ENCODE results near the gene SIRPA. TPM values are rescaled to one million over a fixed set of nuclear protein-coding genes. Genes with fewer than 3 reads are reported as not detected.

Gene SIRPA
- total and polyA plus RNA-seq, 2 donors (not counting 1 experiment from before 2014, with no cell fraction given): 25.1 to 26.6 TPM

DNA sequence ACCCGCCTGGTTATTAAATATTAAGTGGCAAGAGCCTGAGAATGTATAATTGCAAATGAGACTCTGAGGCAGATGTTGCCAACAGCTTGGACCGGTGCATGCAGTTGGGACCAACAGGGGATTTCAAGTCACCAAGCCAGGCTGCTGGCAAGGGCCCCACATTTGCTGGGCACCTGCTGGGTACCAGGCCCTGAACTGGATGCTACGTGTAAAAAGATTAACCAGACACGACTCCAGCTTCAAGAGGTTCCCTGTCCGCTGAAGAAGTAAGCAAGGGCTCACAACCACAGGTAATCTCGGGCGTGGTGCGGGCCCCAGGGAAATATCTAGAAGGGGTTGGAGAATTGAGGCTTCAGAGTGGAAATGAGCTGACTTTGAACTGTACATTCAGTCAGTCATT is 13.2 kb upstream of the SIRPA start:
- Histone ChIP-seq H3K4me1 (ENCODE audit: control insufficient read depth, extremely low read depth, insufficient read depth, low read length) (no peaks in the 10 kb centered on the region), H3K79me2 (ENCODE audit: control insufficient read depth, insufficient read depth, low read length) (no peaks in the 10 kb centered on the region), H3K4me2 (ENCODE audit: extremely low read depth, insufficient read depth, low read length) (no peak overlapping the region), H3K9ac (ENCODE audit: insufficient read depth, low read length) (no peak overlapping the region), H3K9me3 (ENCODE audit: control insufficient read depth, insufficient read depth, low read depth, low read length) (no peaks in the 10 kb centered on the region), H3K36me3 (ENCODE audit: control insufficient read depth, insufficient read depth, low read length) (no peaks in the 10 kb centered on the region), H3K4me3 (replicated peaks in 1 of 4; ENCODE audit: control extremely low read depth in 1 of 4, insufficient read depth in 1 of 4, low read depth in 3 of 4, low read length in 4 of 4) (no peak overlapping the region), H4K20me1 (ENCODE audit: control insufficient read depth, extremely low read depth, insufficient read depth, low read length) (no peaks in the 10 kb centered on the region), H2AFZ (ENCODE audit: low read length) (no peak overlapping the region), H3K27ac (ENCODE audit: insufficient read depth, low read length) (no peak overlapping the region), H3K27me3 (ENCODE audit: control insufficient read depth, insufficient read depth, low read length) (peaks cover 21% of the 10 kb centered on the region)
- TF ChIP-seq, protein P1, sequence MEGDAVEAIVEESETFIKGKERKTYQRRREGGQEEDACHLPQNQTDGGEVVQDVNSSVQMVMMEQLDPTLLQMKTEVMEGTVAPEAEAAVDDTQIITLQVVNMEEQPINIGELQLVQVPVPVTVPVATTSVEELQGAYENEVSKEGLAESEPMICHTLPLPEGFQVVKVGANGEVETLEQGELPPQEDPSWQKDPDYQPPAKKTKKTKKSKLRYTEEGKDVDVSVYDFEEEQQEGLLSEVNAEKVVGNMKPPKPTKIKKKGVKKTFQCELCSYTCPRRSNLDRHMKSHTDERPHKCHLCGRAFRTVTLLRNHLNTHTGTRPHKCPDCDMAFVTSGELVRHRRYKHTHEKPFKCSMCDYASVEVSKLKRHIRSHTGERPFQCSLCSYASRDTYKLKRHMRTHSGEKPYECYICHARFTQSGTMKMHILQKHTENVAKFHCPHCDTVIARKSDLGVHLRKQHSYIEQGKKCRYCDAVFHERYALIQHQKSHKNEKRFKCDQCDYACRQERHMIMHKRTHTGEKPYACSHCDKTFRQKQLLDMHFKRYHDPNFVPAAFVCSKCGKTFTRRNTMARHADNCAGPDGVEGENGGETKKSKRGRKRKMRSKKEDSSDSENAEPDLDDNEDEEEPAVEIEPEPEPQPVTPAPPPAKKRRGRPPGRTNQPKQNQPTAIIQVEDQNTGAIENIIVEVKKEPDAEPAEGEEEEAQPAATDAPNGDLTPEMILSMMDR (conservative IDR thresholded peaks at IDR 0.05 in 1 of 2, IDR thresholded peaks at IDR 0.05 in 1 of 2; ENCODE audit: low read depth in 1 of 2, low read length in 2 of 2): no peak
- no peak for TF ChIP-seq EZH2 (IDR thresholded peaks at IDR 0.05; ENCODE audit: low read length, missing control alignments)
- no peak for DNase-seq (ENCODE audit: low read depth in 2 of 2)

DNA sequence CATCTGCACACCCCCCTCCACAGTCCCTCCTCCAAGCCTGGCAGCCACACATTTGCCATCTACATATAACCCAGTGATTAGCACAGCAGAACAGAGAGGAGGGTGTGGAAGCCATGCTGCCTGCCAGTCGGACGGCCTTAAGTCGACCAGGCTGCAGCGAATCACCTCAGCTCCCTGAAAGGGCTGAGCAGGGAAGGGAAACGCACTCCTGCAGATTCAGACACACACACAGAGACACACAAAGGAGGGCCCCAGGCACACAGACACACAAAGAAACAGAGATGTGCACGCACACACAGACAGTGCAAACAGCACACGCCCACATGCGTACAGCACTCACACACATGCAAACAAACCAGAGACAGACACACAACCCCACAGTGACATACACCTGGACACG is 11.2 kb upstream of the SIRPA start:
- no peaks in the 10 kb centered on the region for H4K20me1 ChIP-seq (ENCODE audit: control insufficient read depth, extremely low read depth, insufficient read depth, low read length)

DNA sequence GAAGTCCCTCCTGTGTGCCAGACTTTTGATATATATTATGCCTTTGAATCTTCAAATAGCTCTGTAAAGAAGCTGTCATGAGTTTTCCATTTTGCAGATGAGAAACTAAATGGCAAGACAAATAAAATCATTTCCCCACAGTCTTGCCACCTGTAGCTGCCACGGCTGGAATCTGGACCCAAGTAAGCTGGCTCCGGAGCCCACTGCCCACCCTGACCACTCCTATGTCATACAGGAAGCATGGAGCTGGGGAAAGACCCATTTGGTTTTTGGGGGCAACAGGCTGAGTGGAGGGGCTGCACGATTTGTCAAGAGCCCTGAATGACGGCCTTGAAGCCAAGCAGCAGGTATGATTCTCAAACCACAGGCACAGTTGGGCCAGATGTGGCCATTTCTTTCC is 10.0 kb upstream of the SIRPA start:
- Histone ChIP-seq H3K79me2 (ENCODE audit: control insufficient read depth, insufficient read depth, low read length) (no peaks in the 10 kb centered on the region), H3K9ac (ENCODE audit: insufficient read depth, low read length) (no peak overlapping the region), H3K27ac (ENCODE audit: insufficient read depth, low read length) (no peak overlapping the region), H3K9me3 (ENCODE audit: control insufficient read depth, insufficient read depth, low read depth, low read length) (no peaks in the 10 kb centered on the region), H3K4me2 (ENCODE audit: extremely low read depth, insufficient read depth, low read length) (no peak overlapping the region), H3K4me1 (ENCODE audit: control insufficient read depth, extremely low read depth, insufficient read depth, low read length) (no peaks in the 10 kb centered on the region), H4K20me1 (ENCODE audit: control insufficient read depth, extremely low read depth, insufficient read depth, low read length) (no peaks in the 10 kb centered on the region), H2AFZ (ENCODE audit: low read length) (no peak overlapping the region), H3K36me3 (ENCODE audit: control insufficient read depth, insufficient read depth, low read length) (no peaks in the 10 kb centered on the region), H3K27me3 (ENCODE audit: control insufficient read depth, insufficient read depth, low read length) (peaks cover 16% of the 10 kb centered on the region), H3K4me3 (replicated peaks in 1 of 4; ENCODE audit: control extremely low read depth in 1 of 4, insufficient read depth in 1 of 4, low read depth in 3 of 4, low read length in 4 of 4) (no peak overlapping the region)
- no peak for DNase-seq (ENCODE audit: low read depth in 2 of 2)
- TF ChIP-seq EZH2 (IDR thresholded peaks at IDR 0.05; ENCODE audit: low read length, missing control alignments): no peak
- TF ChIP-seq, protein P1 (conservative IDR thresholded peaks at IDR 0.05 in 1 of 2, IDR thresholded peaks at IDR 0.05 in 1 of 2; ENCODE audit: low read depth in 1 of 2, low read length in 2 of 2): no peak

More for the DNA sequence above, 11.2 kb upstream of the SIRPA start:
- H3K4me2 ChIP-seq (ENCODE audit: extremely low read depth, insufficient read depth, low read length): no peak overlapping the region
- H3K9ac ChIP-seq (ENCODE audit: insufficient read depth, low read length): no peak overlapping the region
- H3K36me3 ChIP-seq (ENCODE audit: control insufficient read depth, insufficient read depth, low read length): no peaks in the 10 kb centered on the region
- no peak overlapping the region for H3K27ac ChIP-seq (ENCODE audit: insufficient read depth, low read length)
- no peaks in the 10 kb centered on the region for H3K79me2 ChIP-seq (ENCODE audit: control insufficient read depth, insufficient read depth, low read length)
- no peak overlapping the region for H3K4me3 ChIP-seq (replicated peaks in 1 of 4; ENCODE audit: control extremely low read depth in 1 of 4, insufficient read depth in 1 of 4, low read depth in 3 of 4, low read length in 4 of 4)
- H3K27me3 ChIP-seq (ENCODE audit: control insufficient read depth, insufficient read depth, low read length): peaks cover 19% of the 10 kb centered on the region
- no peaks in the 10 kb centered on the region for H3K4me1 ChIP-seq (ENCODE audit: control insufficient read depth, extremely low read depth, insufficient read depth, low read length)
- TF ChIP-seq, protein P1 (conservative IDR thresholded peaks at IDR 0.05 in 1 of 2, IDR thresholded peaks at IDR 0.05 in 1 of 2; ENCODE audit: low read depth in 1 of 2, low read length in 2 of 2): no peak
- no peak for TF ChIP-seq EZH2 (IDR thresholded peaks at IDR 0.05; ENCODE audit: low read length, missing control alignments)
- no peak overlapping the region for H2AFZ ChIP-seq (ENCODE audit: low read length)
- no peak for DNase-seq (ENCODE audit: low read depth in 2 of 2)
- no peaks in the 10 kb centered on the region for H3K9me3 ChIP-seq (ENCODE audit: control insufficient read depth, insufficient read depth, low read depth, low read length)

Data from fibroblast of lung (primary cell).